ENCODE results near the gene ACTR3.
"Not testable (repeated sequence)": the region's sequence is repeated elsewhere in the genome, so short reads cannot be mapped to it uniquely, and the experiment has no call there.

Gene ACTR3

DNA sequence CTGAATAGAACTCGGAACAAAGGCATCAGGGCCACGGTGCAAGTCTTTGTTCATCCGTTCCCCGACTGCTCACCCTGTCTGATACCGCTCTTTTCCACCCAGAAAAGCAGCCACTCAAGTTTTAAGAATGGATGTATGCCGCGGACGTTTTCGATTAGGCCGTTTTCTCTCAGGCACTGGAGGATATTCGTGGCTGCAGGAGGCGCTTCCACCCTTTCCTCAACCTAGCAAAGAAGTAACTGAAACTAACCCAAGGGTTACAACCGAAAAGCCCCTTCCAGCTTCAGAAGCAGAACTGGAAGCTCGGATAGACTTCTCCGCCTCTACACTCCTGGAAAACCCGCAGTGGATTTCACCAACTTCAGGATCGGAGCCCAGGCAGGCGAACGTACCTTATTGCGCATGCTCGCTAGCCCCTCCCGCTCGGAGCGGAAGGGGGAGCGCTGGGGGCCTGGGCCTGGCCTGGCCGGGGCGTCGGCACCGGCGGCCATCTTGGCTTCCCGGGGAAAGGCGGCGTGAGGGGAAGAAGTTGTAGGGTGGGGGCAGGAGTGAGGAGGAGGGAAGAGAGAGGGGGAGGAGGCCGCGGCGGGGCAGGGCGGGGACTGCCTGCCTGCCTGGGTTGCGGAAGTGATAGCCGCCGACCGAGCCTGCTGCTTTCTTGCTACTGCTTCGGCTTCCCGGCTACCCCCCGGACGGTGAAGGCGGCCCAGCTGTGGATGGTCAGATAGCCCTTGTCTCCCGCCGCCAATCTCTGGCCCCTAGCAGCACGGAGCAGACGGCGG, at the start of gene ACTR3:
TSS of gene ACTR3 (plus strand) at position 619 of the 782 bp plus-strand sequence. CDS start 191 bp downstream, outside the sequence.
- peak; percentile 99 for DNase-seq

DNA sequence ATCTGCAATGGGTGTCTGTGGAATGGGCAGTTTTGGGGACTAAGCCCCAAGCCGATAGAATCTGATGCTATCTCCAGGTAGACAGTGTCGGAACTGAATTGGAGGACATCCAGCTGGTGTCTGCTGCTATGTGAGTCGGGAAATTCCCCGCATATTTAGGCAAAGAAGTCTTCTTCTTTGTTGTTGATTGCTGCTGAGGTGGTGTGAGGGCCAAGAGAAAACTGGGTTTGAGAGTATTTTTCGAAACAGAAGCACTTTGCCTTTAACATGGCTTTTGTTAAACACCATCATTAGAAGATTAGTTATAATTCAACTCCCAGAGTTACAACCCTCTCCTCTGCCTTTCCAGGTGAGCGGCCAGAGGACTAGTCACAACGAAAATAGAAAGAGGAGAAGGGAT, 49.4 kb upstream of the ACTR3 start:
- no peak for DNase-seq

DNA sequence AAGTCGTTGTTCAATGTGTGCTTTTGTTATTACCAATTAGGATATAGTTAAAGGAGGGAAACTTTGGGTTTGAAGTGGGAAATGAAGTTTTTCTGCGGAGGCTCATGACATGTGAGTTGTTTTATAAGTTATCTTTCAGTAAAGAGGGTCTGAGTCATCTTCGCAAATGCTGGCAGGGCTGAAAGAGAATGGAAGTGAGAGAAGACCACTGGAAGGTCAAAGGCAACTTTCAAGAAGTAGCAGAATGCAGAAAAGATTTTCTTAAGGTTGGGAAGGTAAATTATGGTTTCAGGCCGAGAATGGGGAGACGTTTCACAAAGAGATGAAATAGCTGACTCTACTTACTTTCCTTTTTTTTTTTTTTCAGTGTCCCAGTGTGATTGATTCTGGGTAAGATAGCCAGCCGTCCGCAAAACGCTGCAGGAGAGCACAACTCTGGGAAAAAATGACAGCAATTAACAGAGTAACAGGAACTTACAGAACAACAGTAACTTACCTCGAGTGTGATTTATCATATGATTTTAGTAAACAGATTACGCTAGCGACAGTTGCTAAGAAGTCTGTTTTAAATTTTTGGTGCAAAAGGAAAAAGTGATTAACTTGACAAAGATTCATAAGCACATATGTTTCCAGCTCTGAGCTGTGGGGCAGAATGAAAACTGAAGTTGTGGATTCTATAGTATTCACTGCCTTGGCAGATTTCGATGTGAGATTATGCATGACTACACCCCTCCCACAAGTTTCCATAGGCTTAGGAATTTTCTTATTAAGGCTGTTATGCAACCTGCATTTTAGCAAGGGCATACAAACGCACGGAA, 46.8 kb upstream of the ACTR3 start:
- DNase-seq = no peak

GRCh38 chr2:113843737-113844050, 46.2 kb upstream of the ACTR3 start:
- not testable (repeated sequence) for DNase-seq

DNA sequence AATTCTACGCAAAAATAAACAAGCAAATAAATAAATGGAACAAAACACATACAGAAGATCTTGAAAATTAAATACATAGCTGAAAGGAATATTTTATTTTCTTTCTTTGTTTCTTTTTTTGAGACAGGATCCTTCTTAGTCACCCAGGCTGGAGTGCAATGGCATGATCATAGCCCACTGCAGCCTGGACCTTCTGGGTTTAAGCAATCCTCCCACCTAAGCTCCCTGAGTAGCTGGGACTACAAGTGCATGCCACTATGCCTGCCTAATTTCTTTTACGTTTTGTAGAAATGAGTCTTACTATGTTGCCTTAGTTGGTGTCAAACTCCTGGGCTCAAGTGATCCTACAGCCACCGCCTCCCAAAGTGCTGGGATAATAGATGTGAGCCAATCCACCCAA, 44.6 kb upstream of the ACTR3 start:
- no peak for DNase-seq

DNA sequence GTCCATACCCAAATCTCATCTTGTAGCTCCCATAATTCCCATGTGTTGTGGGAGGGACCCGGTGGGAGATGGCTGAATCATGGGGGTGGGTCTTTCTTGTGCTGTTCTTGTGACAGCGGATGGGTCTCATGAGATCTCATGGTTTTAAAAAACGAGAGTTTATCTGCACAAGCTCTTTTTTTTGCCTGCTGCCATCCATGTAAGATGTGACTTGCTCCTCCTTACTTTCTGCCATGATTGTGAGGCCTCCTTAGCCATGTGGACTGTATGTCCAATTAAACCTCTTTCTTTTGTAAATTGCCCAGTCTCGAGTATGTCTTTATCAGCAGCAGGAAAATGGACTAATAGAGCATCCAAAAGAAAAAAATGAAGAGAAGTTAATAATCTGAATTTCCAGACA, 44.1 kb upstream of the ACTR3 start:
- DNase-seq = not testable (repeated sequence)

- DNase-seq = no peak
These were observed 43.5 kb upstream of the ACTR3 start for GRCh38 chr2:113846429-113846828.

DNA sequence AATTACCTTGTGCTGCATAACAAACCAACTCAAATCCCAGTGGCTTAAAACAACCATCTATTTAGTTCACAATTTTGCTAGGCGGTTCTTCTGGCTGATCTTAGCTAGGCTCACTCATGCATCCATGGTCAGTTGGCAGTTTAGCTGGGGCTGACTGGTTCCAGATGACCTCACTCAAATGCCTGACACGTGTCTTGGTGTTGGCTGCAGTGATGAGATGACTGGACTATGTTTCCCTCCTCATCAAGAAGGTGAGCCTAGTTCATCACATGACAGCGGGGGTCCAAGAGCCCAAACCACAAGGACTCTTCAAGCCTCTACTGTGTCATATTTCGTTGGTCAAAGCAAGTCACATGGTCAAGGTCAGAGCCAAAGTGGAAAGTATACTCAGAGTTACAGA, 42.7 kb upstream of the ACTR3 start:
- no peak for DNase-seq

DNA sequence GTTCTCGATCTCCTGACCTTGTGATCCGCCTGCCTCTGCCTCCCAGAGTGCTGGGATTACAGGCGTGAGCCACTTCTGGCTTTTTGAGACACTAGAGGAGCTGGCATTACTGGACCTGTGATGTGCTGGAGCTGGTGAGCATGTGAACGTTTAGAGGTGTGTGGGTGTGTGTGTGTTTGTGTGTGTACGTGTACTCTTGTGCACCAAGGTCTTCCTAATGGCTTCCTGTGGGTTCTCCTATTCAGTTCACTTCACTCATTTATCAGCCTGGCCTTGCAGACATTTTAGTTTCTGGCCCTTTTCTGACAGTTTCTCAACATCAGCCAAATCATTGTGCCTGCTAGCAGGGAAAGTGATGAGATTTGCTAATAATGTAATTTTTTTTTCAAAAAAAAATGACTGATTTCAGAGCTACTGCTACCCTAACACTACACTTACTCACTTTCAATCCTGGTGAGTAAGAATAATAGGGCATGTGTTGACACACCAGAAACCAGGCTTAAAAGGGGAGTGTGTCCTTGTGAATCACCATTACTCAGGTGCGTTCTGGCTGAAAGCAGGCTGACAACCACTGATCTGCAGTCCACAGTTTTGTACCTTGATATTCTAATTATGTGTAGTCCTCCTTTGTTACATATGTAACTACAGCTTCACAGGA, 41.0 kb upstream of the ACTR3 start:
- DNase-seq = peak; percentile 26 to 48

GRCh38 chr2:113850687-113851086, 39.2 kb upstream of the ACTR3 start:
- no peak for DNase-seq

- no peak for DNase-seq
These were observed 38.2 kb upstream of the ACTR3 start for GRCh38 chr2:113851640-113852039.

DNA sequence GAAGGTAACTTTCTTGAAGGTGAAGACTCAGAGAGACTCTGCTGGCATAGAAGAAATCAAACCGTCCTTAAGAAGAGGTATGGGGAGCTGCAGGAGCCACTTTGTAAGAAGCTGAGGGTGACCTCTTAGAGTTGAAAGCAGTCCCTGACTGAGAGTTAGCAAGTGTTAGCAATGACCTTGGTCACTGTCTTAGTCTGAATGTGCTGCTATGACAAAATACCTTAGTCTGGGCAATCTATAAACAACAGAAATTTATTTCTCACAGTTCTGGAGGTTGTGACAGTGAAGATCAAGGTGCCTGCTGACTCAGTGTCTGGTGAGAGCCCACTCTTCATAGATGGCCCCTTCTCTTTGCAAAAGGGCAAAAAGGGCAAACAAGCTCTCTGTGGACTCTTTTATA, 35.7 kb upstream of the ACTR3 start:
- no peak for DNase-seq

DNA sequence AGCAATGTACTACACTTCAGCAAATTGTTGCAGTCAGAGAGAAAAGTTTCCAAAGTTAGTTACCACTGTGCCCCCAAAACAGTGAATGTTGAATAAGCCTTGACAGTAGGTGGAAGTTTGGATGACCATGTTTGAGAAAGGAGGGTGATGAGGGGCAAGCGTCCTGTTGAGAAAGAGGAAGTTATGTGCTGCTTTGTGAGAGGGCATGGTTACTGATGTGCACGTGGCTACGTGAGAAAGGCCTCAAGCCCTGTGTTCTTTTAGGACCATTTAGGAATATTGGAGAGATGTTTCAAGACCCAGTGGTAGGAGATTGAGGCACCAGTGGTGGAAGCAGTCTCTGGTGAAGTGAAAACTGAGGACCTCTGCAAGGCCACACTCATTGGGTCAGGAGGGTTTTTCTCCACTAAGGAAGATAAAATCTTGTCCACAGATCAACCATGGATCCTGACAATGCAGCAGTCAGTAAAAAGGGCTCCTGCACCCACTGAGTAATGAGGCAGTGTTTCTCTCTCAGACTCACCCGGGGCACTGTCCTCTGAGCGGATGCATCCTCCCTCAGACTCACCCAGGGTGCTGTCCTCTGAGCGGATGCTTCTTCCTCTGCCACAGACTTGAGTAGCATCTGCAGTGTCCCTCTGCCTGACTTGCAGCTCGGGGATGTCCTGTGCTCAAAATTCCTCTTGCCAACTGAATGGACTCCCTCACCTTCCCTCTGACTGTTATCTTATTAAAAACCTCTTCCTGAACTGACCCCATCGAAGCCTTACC, 34.7 kb upstream of the ACTR3 start:
- DNase-seq = no peak

DNA sequence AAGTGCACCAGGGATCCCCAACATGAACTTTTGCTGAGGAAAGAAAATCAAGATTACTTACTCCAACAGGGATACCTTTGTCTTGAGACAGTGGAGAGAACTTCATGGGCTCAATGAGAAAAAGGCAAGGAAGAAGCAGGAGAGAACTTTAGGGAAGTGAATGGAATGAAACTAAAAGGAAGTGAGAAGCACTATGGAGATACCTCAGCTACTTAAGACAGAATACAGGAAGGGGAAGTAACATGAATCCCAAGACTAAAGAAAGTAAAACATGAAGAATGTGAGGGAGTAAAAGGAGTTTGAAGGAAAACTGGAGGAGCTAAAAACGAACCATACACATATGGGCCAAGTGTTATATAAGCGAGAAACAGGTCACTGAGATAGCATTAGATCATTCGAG, 32.4 kb upstream of the ACTR3 start:
- no peak for DNase-seq

GRCh38 chr2:113858764-113859163, 31.1 kb upstream of the ACTR3 start:
- no peak for DNase-seq

GRCh38 chr2:113861740-113862139, 28.1 kb upstream of the ACTR3 start:
- no peak for DNase-seq

DNA sequence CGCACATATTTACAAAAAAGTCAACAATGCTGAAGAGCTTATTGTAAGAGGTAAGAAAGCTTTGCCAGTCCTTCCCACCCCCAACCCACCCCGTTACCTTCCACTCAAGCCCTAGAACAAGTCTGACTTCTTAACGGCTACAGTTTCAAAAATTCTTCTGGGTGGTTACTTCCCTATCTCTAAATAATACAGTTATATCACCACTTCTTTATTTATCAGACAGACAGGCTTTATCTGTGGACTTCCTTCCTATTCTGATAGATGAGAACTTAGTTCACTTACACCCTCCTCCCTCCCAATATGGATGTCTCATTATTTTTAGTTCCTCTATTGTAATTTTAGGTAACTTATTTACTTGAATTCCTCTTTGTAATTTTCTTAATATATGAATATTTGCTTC, 26.7 kb upstream of the ACTR3 start:
- no peak for DNase-seq

- no peak for DNase-seq
These were observed 22.3 kb upstream of the ACTR3 start for GRCh38 chr2:113867571-113867970.

DNA sequence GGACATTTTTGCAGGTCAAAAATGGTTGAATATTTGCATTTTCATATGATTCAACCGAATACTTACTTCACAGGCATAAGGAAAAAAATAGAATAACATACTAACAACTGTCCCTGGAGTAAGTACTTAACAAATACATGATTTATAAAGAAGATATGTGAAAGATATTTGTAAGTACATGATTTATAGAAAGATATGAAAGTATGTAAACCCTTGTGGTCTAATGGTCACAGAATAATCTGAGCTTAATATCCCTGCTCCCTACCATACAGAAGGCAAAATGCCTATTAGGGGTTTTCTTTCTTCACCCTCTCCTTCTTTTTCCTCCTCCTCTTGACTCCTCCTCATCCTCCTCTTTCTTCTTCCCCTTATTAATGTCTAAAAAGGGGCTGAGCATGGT, 20.6 kb upstream of the ACTR3 start:
- DNase-seq = no peak

- no peak for DNase-seq
These were observed 17.7 kb upstream of the ACTR3 start for GRCh38 chr2:113872201-113872600.

DNA sequence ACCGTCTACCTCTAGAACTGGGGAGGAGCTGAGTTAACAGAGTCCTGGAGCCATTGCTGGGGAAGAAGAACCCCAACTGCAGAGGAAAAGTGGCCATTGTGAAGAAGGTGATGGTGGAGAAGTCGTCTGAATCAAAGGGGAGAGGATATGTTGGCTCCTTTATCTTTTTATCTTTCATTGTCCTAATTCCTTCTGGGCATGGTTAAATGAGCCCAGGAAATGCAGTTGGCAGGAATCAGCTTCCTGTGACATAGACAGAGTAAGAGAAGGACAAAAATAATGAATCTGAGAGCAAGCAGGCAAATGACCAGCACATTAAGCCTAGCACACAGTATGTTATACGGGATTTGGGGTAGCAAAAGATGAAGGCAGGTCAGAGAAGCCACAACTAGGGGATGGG, 16.0 kb upstream of the ACTR3 start:
- no peak for DNase-seq

GRCh38 chr2:113875135-113875534, 14.8 kb upstream of the ACTR3 start:
- no peak for DNase-seq
